H1 (cell line): Measurements from ENCODE around the gene KPNA3. TPM values are rescaled to one million over a fixed set of nuclear protein-coding genes. Genes with fewer than 3 reads are reported as not detected.

ENCODE experiments used
- CTCF ChIA-PET: fragments of 300-600 bp; sonication (Branson Sonifier 250); formaldehyde crosslinking; loops from one replicate; lab custom pipeline; 2021; ENCODE audit not compliant: partially characterized antibody; lab: Charles Lee
- POLR2A ChIA-PET: fragments of 300-600 bp; sonication (Branson Sonifier 250); formaldehyde crosslinking; loops from one replicate; lab custom pipeline; 2021; ENCODE audit warnings: inconsistent platforms; ENCODE audit not compliant: partially characterized antibody; lab: Charles Lee
- DNase-seq, 2 experiments: peaks; one replicate each; pipeline versions ENCODE4 v3.0.0 to v3.0.0-alpha.2; 2010 to 2022; ENCODE audit warnings: low spot score in 2 of 2, low read depth in 1 of 2, mixed read lengths in 1 of 2
- FAIRE-seq: peaks from 2 replicates; lab custom pipeline; 2011; peaks lifted over from hg19 to GRCh38; lab: Jason Lieb, UNC
- H2AFZ ChIP-seq: 2 replicates; pipeline ENCODE4 v1.8.1; 2012; ENCODE audit warnings: low read length, inconsistent platforms
- H2AK5ac ChIP-seq: 2 replicates; pipeline ENCODE4 v1.6.1; 2013; ENCODE audit warnings: low read depth, low read length
- H2BK120ac ChIP-seq: replicated peaks from 2 replicates; pipeline ENCODE3; 2013; ENCODE audit warnings: low read depth, low read length, inconsistent platforms
- H2BK12ac ChIP-seq: 2 replicates; pipeline ENCODE4 v1.6.1; 2013; ENCODE audit warnings: low read depth, low read length
- H2BK15ac ChIP-seq: 2 replicates; pipeline ENCODE4 v1.6.1; 2013; ENCODE audit warnings: low read length
- H2BK20ac ChIP-seq: 2 replicates; pipeline ENCODE4 v1.6.1; 2013; ENCODE audit warnings: low read length
- H2BK5ac ChIP-seq: 2 replicates; pipeline ENCODE4 v1.6.1; 2013; ENCODE audit warnings: low read depth, low read length
- H3K14ac ChIP-seq: 2 replicates; pipeline ENCODE4 v1.6.1; 2013; ENCODE audit warnings: inconsistent platforms; ENCODE audit not compliant: insufficient read length
- H3K18ac ChIP-seq: 2 replicates; pipeline ENCODE4 v1.6.1; 2013; ENCODE audit warnings: low read length; ENCODE audit errors: extremely low read depth
- H3K23ac ChIP-seq: 2 replicates; pipeline ENCODE4 v1.6.1; 2013; ENCODE audit warnings: inconsistent platforms; ENCODE audit not compliant: insufficient read length
- H3K23me2 ChIP-seq: 2 replicates; pipeline ENCODE4 v1.6.1; 2013; ENCODE audit warnings: low read depth, low read length
- H3K27ac ChIP-seq: 2 replicates; pipeline ENCODE4 v1.6.1; 2011; ENCODE audit warnings: low read depth, low read length, inconsistent platforms
- H3K27me3 ChIP-seq, 4 experiments: replicated peaks in 1 of 4; 1 replicate in 1 of 4; 2 replicates in 3 of 4; pipeline versions ENCODE4 v1.6.1 to v1.8.1; 2011 to 2013; ENCODE audit warnings: low read length in 3 of 4, mild to moderate bottlenecking in 3 of 4, inconsistent platforms in 2 of 4, mixed read lengths in 2 of 4, moderate library complexity in 1 of 4; ENCODE audit not compliant: control insufficient read depth in 3 of 4, insufficient read depth in 3 of 4; ENCODE audit errors: extremely low read depth in 1 of 4
- H3K36me3 ChIP-seq, 4 experiments: 2 replicates each; pipeline versions ENCODE4 v1.6.1 to v1.8.1; 2011 to 2013; ENCODE audit warnings: mild to moderate bottlenecking in 4 of 4, low read length in 3 of 4, moderate library complexity in 2 of 4, control low read depth in 1 of 4, inconsistent platforms in 1 of 4; ENCODE audit not compliant: insufficient read depth in 4 of 4, control insufficient read depth in 2 of 4
- H3K4ac ChIP-seq: replicated peaks from 2 replicates; pipeline ENCODE3; 2013; ENCODE audit warnings: low read length, low read depth, mixed read lengths, inconsistent platforms; ENCODE audit not compliant: insufficient read length
- H3K4me1 ChIP-seq, 4 experiments: replicated peaks in 1 of 4; 1 replicate in 1 of 4; 2 replicates in 3 of 4; pipeline versions ENCODE4 v1.6.1 to v1.8.1; 2011 to 2013; ENCODE audit warnings: low read length in 3 of 4, inconsistent platforms in 2 of 4, mixed read lengths in 1 of 4; ENCODE audit not compliant: insufficient read depth in 4 of 4, control insufficient read depth in 3 of 4
- H3K4me2 ChIP-seq, 2 experiments: 2 replicates each; pipeline versions ENCODE4 v1.6.1 to v1.8.1; 2011 to 2013; ENCODE audit warnings: low read depth in 2 of 2, low read length in 2 of 2, control low read depth in 1 of 2, inconsistent platforms in 1 of 2, mild to moderate bottlenecking in 1 of 2; ENCODE audit not compliant: insufficient read depth in 1 of 2
- H3K4me3 ChIP-seq, 4 experiments: fragments of 200-600, 300-600 bp in 1 of 4; sonication (generic), shearing (Covaris generic), sonication (Bioruptor Twin) in 1 of 4; 2 replicates each; pipeline versions ENCODE4 v1.5.1 to v1.8.1; 2011 to 2016; ENCODE audit warnings: low read length in 4 of 4, low read depth in 3 of 4, control low read depth in 2 of 4, inconsistent platforms in 2 of 4, mild to moderate bottlenecking in 2 of 4, mixed read lengths in 1 of 4, moderate library complexity in 1 of 4; ENCODE audit not compliant: insufficient read depth in 2 of 4; ENCODE audit errors: extremely low read depth in 1 of 4
- H3K56ac ChIP-seq: replicated peaks from 2 replicates; pipeline ENCODE3; 2013; ENCODE audit warnings: low read depth, mild to moderate bottlenecking, mixed read lengths, low read length, inconsistent platforms; ENCODE audit not compliant: insufficient read length
- H3K79me1 ChIP-seq: 2 replicates; pipeline ENCODE4 v1.6.1; 2013; ENCODE audit warnings: low read depth, low read length, control low read depth
- H3K79me2 ChIP-seq, 2 experiments: 2 replicates each; pipeline versions ENCODE4 v1.6.1 to v1.8.1; 2012 to 2013; ENCODE audit warnings: low read length in 2 of 2, mild to moderate bottlenecking in 2 of 2, inconsistent platforms in 1 of 2; ENCODE audit not compliant: insufficient read depth in 2 of 2, control insufficient read depth in 1 of 2
- H3K9ac ChIP-seq, 4 experiments: replicated peaks in 1 of 4; 1 replicate in 1 of 4; 2 replicates in 3 of 4; pipeline versions ENCODE4 v1.6.1 to v1.8.1; 2011 to 2013; ENCODE audit warnings: low read depth in 3 of 4, low read length in 3 of 4, control low read depth in 2 of 4, mild to moderate bottlenecking in 2 of 4, moderate library complexity in 2 of 4, inconsistent platforms in 1 of 4; ENCODE audit errors: extremely low read depth in 1 of 4
- H3K9me3 ChIP-seq, 2 experiments: 2 replicates each; pipeline versions ENCODE4 v1.6.1 to v1.8.1; 2012 to 2013; ENCODE audit warnings: mild to moderate bottlenecking in 2 of 2, moderate library complexity in 2 of 2, control low read depth in 1 of 2, inconsistent platforms in 1 of 2, low read depth in 1 of 2, low read length in 1 of 2, mixed read lengths in 1 of 2; ENCODE audit not compliant: insufficient read depth in 2 of 2
- H4K20me1 ChIP-seq, 2 experiments: replicated peaks in 1 of 2; 2 replicates each; pipeline versions ENCODE3 to v1.8.1; 2011 to 2013; ENCODE audit warnings: inconsistent platforms in 2 of 2, low read length in 2 of 2, mild to moderate bottlenecking in 1 of 2; ENCODE audit not compliant: insufficient read depth in 2 of 2, control insufficient read depth in 1 of 2
- H4K5ac ChIP-seq: 2 replicates; pipeline ENCODE4 v1.6.1; 2013; ENCODE audit warnings: low read length, low read depth, mixed read lengths, inconsistent platforms; ENCODE audit not compliant: insufficient read length
- H4K8ac ChIP-seq: 2 replicates; pipeline ENCODE4 v1.8.0; 2013; ENCODE audit warnings: mild to moderate bottlenecking, moderate library complexity, low read length, inconsistent platforms; ENCODE audit not compliant: insufficient read depth; ENCODE audit errors: extremely low read depth
- H4K91ac ChIP-seq: replicated peaks from 2 replicates; pipeline ENCODE3; 2013; ENCODE audit warnings: low read length, mixed read lengths, inconsistent platforms; ENCODE audit not compliant: insufficient read length
- ATF2 ChIP-seq: IDR thresholded peaks from 2 replicates; pipeline ENCODE4 v1.6.1; 2012; ENCODE audit warnings: low read length, inconsistent platforms
- E2F6 ChIP-seq: IDR thresholded peaks from 2 replicates; pipeline ENCODE4 v1.6.1; 2012; ENCODE audit warnings: inconsistent platforms
- FOSL1 ChIP-seq: IDR thresholded peaks from 2 replicates; pipeline ENCODE4 v1.6.1; 2011; ENCODE audit warnings: mild to moderate bottlenecking, low read depth, low read length, moderate library complexity; ENCODE audit not compliant: insufficient read depth
- KDM1A ChIP-seq: fragments of 200-600, 300-600 bp; sonication (generic); IDR thresholded peaks from 2 replicates; pipeline ENCODE4 v1.7.1; 2016; ENCODE audit warnings: mild to moderate bottlenecking, low read length, borderline replicate concordance
- RAD21 ChIP-seq, 2 experiments: IDR thresholded peaks in 1 of 2; conservative IDR thresholded peaks in 1 of 2; 2 replicates each; pipeline ENCODE4 v1.6.1; 2011; ENCODE audit warnings: low read depth in 2 of 2, low read length in 2 of 2, improper control_type of control experiment in 1 of 2, inconsistent platforms in 1 of 2, mild to moderate bottlenecking in 1 of 2, moderate library complexity in 1 of 2
- RNF2 ChIP-seq: fragments of 200-900, 300-1000 bp; sonication (generic); IDR thresholded peaks from 2 replicates; pipeline ENCODE4 v1.7.1; 2016; ENCODE audit warnings: borderline replicate concordance, low read depth, mild to moderate bottlenecking, antibody characterized with exemption, low read length; ENCODE audit not compliant: poor library complexity, severe bottlenecking; ENCODE audit errors: missing control alignments
- TAF1 ChIP-seq: IDR thresholded peaks from 2 replicates; pipeline ENCODE4 v1.6.1; 2011; ENCODE audit warnings: mild to moderate bottlenecking, low read depth, low read length
- TAF7 ChIP-seq: optimal IDR thresholded peaks from 2 replicates; pipeline ENCODE3; 2011; ENCODE audit warnings: low read depth, mild to moderate bottlenecking, inconsistent platforms, low read length, moderate library complexity, borderline replicate concordance
- TBP ChIP-seq: IDR thresholded peaks from 2 replicates; pipeline ENCODE4 v1.6.1; 2011; ENCODE audit warnings: low read depth, low read length, improper control_type of control experiment
- TCF12 ChIP-seq: IDR thresholded peaks from 2 replicates; pipeline ENCODE4 v1.6.1; 2011; ENCODE audit warnings: low read depth, mild to moderate bottlenecking, low read length
- polyA plus RNA-seq, 7 experiments: library from polyadenylated mRNA; depleted of rRNA in 3 of 7; stranded (reverse) in 5 of 7; unstranded in 2 of 7; fragments of >200 nt in 5 of 7; fragments of 200-250 nt in 2 of 7; gene quantifications; 1 replicate in 5 of 7; 2 replicates in 1 of 7; 4 replicates in 1 of 7; pipeline versions ENCODE4 v1.2.1 to v1.2.3, GENCODE V29; 2011 to 2013; ENCODE audit warnings: missing spikeins in 2 of 7, mixed read lengths in 2 of 7
- total RNA-seq: library from RNA; stranded (reverse); fragmentation: NEBNext Ultra II Directional; extraction: Animal tissue kit (Norgen Biotek cat#: 25700); gene quantifications from 2 replicates; pipeline ENCODE4 v1.2.1, GENCODE V29; 2021

KPNA3 gene
- total and polyA plus RNA-seq, 2 of the 8 experiments (the other 6 are each of a cell fraction or from before 2014, with no cell fraction given), result 21.4 to 63.2 TPM

GRCh38 chr13:49786401-49787008 lies 6.0 kb downstream of the KPNA3 start:
- H3K27me3 ChIP-seq, result no peaks in the 10 kb centered on the region
- peaks cover 0 to 4% (median 0%) of the 10 kb centered on the region in 4 experiments; a peak in 1 of 8 replicates for H3K36me3 ChIP-seq
- H3K14ac ChIP-seq, result no peak overlapping the region
- no peak overlapping the region for H3K23ac ChIP-seq
- no peak overlapping the region for H2BK120ac ChIP-seq
- H3K56ac ChIP-seq, result no peak overlapping the region
- H3K4me1 ChIP-seq, result peaks cover 3 to 8% (median 7%) of the 10 kb centered on the region in 4 experiments; a peak in 4 of 7 replicates
- no peak overlapping the region for H3K4ac ChIP-seq
- no peak overlapping the region for H2BK12ac ChIP-seq
- CTCF ChIA-PET, result interaction anchor here (0.6 to 1.2 kb wide), 4 partner anchors 14 to 1655 kb away, joined by 3 to 4 read pairs (median 4); no protein-coding TSS in a partner anchor
- H2BK5ac ChIP-seq, result no peak overlapping the region
- POLR2A ChIA-PET, result interaction anchor here (0.9 to 1.5 kb wide), 2 partner anchors 59 to 70 kb away, joined by 3 read pairs; no protein-coding TSS in a partner anchor
- FAIRE-seq, result no peak
- H2BK15ac ChIP-seq, result no peak overlapping the region
- DNase-seq, result no peak
- H2BK20ac ChIP-seq, result no peak overlapping the region
- H4K5ac ChIP-seq, result no peak overlapping the region
- H4K20me1 ChIP-seq, result peaks cover 13 to 18% of the 10 kb centered on the region in 2 experiments
- no peak overlapping the region for H3K4me2 ChIP-seq
- no peak overlapping the region for H4K91ac ChIP-seq
- no peaks in the 10 kb centered on the region for H3K9me3 ChIP-seq
- H3K4me3 ChIP-seq, result no peak overlapping the region
- H3K27ac ChIP-seq, result no peak overlapping the region
- no peak overlapping the region for H2AFZ ChIP-seq
- peaks cover 11% of the 10 kb centered on the region for H3K79me1 ChIP-seq
- no peak overlapping the region for H4K8ac ChIP-seq
- H3K18ac ChIP-seq, result no peak overlapping the region
- H2AK5ac ChIP-seq, result no peak overlapping the region
- H3K79me2 ChIP-seq, result peaks cover 21 to 98% of the 10 kb centered on the region in 2 experiments
- no peak overlapping the region for H3K9ac ChIP-seq
- peaks cover 5% of the 10 kb centered on the region for H3K23me2 ChIP-seq
- TF ChIP-seq RAD21 (IDR thresholded peaks at IDR 0.05 in 1 of 2, conservative IDR thresholded peaks at IDR 0.05 in 1 of 2; ENCODE audit: low read depth in 2 of 2, low read length in 2 of 2), result no peak
- TF ChIP-seq TAF7, result no peak
- TF ChIP-seq E2F6, result no peak
- TF ChIP-seq ATF2, result no peak
- TF ChIP-seq TAF1, result no peak
- TF ChIP-seq FOSL1, result no peak
- TF ChIP-seq TCF12, result no peak
- TF ChIP-seq TBP, result no peak
- TF ChIP-seq KDM1A, result no peak
- TF ChIP-seq RNF2, result no peak
